HG02938 (cell line): ENCODE data around the gene ANKFY1.
"Not testable (repeated sequence)": the region's sequence is repeated elsewhere in the genome, so short reads cannot be mapped to it uniquely, and the experiment has no call there.

Source experiments
- ATAC-seq: cut with Tn5 transposase; IDR thresholded peaks from one replicate; pipeline ENCODE4 v1.9.1; 2021; ENCODE audit warnings: mild to moderate bottlenecking, moderate library complexity; ENCODE audit not compliant: unreplicated experiment

Gene ANKFY1

DNA sequence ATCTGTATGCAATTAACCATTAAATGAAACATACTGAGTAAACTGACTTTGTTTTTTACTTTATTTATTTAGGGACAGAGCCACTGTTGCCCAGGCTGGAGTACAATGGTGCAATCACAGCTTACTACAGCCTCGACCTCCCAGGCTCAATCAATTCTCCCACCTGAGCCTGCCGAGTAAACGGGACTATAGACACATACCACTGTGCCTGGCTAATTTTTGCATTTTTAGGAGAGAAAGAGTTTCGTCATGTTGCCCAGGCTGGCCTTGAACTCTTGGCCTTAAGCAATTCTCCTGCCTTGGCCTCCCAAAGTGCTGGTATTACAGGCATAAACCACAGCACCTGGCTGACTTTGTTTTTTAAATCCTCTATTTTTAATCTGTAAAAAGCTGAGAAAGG is 42.6 kb downstream of the ANKFY1 start:
- ATAC-seq: no peak

GRCh38 chr17:4220655-4221054 is 43.1 kb downstream of the ANKFY1 start:
- ATAC-seq: no peak

DNA sequence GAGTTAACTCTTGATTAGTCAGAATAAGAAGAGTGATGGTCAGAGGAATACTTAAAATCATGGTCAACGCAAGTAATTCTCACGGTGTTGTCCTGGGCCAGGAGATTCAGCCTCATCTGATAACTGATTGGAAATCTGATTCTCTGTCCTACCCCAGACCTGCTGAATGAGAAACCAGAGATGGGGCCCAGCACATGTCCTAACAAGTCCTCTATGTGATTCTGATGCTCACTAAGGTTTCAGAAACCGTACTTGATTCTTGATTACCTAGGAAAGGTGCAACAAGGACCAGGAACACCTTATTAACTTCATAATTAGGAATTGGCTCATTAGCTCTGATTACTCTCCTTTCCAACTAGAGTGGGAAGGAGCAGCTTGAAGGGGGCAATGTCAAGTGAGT is 44.5 kb downstream of the ANKFY1 start:
- no peak for ATAC-seq

GRCh38 chr17:4215882-4216570 is 47.8 kb downstream of the ANKFY1 start:
- no peak for ATAC-seq

GRCh38 chr17:4214157-4214556 is 49.6 kb downstream of the ANKFY1 start:
- ATAC-seq: no peak

GRCh38 chr17:4209611-4210010 is 54.2 kb downstream of the ANKFY1 start:
- ATAC-seq: no peak

DNA sequence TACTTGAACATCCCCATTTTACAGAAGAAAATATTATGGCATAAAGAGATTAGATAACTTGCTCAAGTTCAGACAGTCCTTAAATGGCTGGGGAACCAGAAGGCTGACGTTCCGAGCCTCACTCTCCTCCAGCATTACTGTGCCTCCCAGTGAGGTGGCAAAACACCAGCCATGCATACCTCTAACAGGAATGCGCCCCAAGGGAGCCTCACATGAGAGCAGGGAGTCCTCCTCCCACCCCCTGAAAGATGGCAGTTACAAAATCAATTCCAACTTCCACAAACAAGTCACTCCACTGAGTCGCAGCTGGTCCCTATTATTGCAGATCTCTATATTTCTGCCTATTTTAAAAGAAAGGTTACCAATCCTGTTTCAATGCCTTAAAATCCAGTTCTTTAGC is 55.5 kb downstream of the ANKFY1 start:
- no peak for ATAC-seq

DNA sequence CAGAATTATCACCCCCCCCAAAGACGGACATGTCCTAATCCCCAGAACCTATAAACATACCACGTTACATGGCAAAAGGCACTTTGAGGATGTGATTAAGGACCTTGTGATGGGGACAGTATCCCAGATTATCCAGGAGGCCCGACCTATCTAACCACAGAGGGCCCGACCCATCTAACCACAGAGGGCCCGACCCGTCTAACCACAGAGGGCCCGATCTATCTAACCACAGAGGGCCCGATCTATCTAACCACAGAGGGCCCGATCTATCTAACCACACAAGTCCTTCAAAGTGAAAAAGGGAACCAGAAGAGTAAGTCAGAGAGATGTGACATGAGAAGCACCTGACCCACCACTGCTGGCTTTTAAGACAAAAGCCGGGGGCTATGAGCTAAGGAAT is 56.8 kb downstream of the ANKFY1 start:
- ATAC-seq: no peak

- no peak for ATAC-seq
Measured at GRCh38 chr17:4205917-4206316, 57.9 kb downstream of the ANKFY1 start.

- no peak for ATAC-seq
Measured at GRCh38 chr17:4204710-4205173, 59.0 kb downstream of the ANKFY1 start.

DNA sequence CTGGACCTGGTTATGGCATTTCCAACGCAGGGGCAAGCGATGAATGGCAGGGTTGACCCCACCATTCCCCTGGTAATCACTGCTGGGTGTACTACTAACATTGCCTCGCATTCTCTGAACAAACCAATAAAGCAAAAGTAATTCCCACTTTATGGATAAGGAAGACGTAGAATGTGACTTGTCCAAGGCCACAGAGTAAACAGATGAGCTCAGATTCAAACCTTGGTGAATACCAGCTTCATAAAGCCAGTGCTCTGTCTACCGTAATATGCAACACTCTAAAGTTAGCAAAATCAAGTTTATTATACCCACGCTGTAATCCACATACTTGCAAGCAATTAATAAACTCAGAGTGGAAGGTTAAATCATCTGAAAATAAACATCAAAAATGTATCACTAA is 59.6 kb downstream of the ANKFY1 start:
- no peak for ATAC-seq

- ATAC-seq: no peak
Measured at GRCh38 chr17:4201226-4201625, 62.6 kb downstream of the ANKFY1 start.

- no peak for ATAC-seq
Measured at GRCh38 chr17:4199818-4200402, 63.9 kb downstream of the ANKFY1 start.

DNA sequence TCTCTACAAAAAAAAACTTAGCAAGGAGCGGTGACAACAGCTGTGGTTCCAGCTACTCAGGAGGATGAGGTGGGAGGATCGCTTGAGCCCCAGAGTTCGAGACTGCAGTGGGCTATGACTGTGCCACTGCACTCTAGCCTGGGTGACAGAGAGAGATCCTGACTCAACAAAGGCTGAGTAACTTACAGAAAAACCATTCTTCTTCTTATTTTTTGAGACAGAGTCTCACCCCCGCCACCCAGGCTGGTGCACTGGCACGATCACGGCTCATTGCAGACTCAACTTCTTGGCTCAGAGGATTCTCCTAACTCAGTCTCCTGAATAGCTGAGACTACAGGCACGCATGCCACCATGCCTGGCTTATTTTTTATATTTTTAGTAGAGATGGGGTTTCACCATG is 64.8 kb downstream of the ANKFY1 start:
- ATAC-seq: no peak

GRCh38 chr17:4195306-4195705 is 68.5 kb downstream of the ANKFY1 start:
- ATAC-seq: no peak

DNA sequence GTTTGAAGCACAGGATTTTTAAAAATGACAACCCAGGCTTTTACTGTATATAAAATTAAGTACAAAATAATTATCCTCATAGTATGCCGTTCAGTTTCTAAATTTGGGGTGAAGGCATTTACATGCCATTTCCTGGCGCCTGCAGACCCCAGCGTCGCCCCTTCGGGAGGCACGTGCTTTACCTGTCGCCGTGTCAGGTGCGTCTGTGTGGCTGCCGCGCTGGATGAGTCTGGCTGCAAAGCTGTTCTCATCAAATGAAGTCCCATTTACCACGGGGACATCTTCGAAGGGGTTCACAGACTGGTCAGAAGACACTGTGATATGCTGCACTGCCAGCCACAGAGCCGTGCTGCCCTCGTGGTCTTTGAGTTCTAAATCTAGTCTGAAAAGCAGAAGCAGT is 69.0 kb downstream of the ANKFY1 start:
- no peak for ATAC-seq

DNA sequence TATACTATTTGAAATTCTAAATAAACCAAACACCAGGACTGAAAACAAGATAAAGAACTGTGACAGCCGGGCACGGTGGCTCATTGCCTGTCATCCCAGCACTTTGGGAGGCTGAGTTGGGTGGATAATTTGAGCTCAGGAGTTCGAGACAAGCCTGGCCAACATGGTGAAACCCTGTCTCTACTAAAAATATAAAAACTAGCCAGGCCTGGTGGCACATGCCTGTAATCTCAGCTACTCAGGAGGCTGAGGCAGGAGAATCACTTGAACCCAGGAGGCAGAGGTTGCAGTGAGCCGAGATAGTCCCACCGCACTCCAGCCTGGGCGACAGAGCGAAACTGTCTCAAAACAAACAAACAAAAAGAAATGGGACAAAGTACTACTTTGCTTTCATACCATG is 73.0 kb downstream of the ANKFY1 start:
- not testable (repeated sequence) for ATAC-seq

DNA sequence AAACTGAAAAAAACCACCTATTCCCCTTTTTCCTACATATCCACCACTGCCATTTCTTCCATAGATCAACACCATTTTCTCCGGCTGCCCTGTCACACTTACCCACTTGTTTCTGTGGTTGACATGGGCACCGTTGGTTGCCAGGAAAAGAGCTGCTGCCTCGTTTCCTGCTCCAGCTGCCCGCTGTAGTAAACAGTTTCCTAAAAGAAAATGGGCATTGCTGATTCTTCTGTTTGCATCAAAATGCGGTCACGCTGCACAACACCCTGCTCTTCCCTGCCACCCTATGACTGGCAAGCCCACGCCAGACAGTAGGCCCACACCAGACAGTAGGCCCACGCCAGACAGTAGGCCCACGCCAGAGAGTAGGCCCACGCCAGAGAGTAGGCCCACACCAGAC is 74.5 kb downstream of the ANKFY1 start:
- ATAC-seq: no peak

- ATAC-seq: no peak
Measured at GRCh38 chr17:4188076-4188475, 75.7 kb downstream of the ANKFY1 start.

DNA sequence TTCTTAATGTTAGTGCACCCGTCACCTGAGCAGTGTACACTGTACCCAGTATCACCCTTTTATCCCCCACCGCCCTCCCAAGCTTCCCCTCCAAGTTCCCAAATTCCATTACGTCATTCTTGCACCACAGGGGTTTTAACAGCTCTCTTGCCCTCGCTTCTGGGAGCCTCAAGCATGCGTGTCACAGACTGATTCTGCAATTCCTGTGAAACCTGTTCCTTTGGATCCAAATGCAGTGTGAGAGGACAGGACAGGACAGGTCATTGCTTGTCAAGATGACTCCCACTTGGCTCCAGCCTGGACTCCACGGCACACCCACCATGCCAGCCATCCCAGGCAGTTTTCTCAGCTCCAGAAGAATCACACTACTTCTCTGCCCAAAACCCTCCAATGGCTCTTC is 76.7 kb downstream of the ANKFY1 start:
- ATAC-seq: no peak

GRCh38 chr17:4186357-4186881 is 77.4 kb downstream of the ANKFY1 start:
- ATAC-seq: no peak

GRCh38 chr17:4185656-4186055 is 78.1 kb downstream of the ANKFY1 start:
- ATAC-seq: no peak

GRCh38 chr17:4184811-4185210 is 79.0 kb downstream of the ANKFY1 start:
- ATAC-seq: no peak
